MCF 10A (cell line): ENCODE results near the gene TOMM34. TPM values are rescaled to one million over a fixed set of nuclear protein-coding genes. Genes with fewer than 3 reads are reported as not detected.

ENCODE experiments used
- BruUV-seq: library from RNA; stranded (reverse); fragments of 400-500 nt; replicated peaks from 2 replicates; lab custom pipeline; 2021; lab: Mats Ljungman, UMichigan
- CTCF ChIA-PET: fragments of 300-600 bp; sonication (Branson Sonifier 250); formaldehyde crosslinking; extraction: SDS; loops from one replicate; lab custom pipeline; 2021; ENCODE audit warnings: antibody characterized with exemption, inconsistent platforms; lab: Yijun Ruan, JAX
- POLR2A ChIA-PET: fragments of 300-600, 350-650 bp; sonication (Branson Sonifier 250); formaldehyde crosslinking; extraction: SDS; loops from one replicate; lab custom pipeline; 2020; ENCODE audit warnings: antibody characterized with exemption, inconsistent platforms; lab: Yijun Ruan, JAX
- DNase-seq: peaks from one replicate; pipeline ENCODE4 v3.0.0-alpha.2; 2018; ENCODE audit not compliant: unreplicated experiment
- H3K27ac Mint-ChIP-seq: one replicate; pipeline ENCODE4 v1.8.0; 2022; ENCODE audit warnings: mild to moderate bottlenecking, low read depth, mixed read lengths; ENCODE audit not compliant: unreplicated experiment
- H3K27me3 Mint-ChIP-seq: one replicate; pipeline ENCODE4 v1.8.0; 2022; ENCODE audit warnings: mixed read lengths; ENCODE audit not compliant: insufficient read depth, unreplicated experiment
- H3K36me3 Mint-ChIP-seq: one replicate; pipeline ENCODE4 v1.8.0; 2022; ENCODE audit warnings: mild to moderate bottlenecking, moderate library complexity, mixed read lengths; ENCODE audit not compliant: insufficient read depth, unreplicated experiment
- H3K4me1 Mint-ChIP-seq: one replicate; pipeline ENCODE4 v1.8.0; 2022; ENCODE audit warnings: mixed read lengths; ENCODE audit not compliant: insufficient read depth, unreplicated experiment
- H3K4me3 Mint-ChIP-seq: one replicate; pipeline ENCODE4 v1.8.0; 2022; ENCODE audit warnings: mild to moderate bottlenecking, moderate library complexity, mixed read lengths; ENCODE audit not compliant: unreplicated experiment
- H3K9me3 Mint-ChIP-seq: one replicate; pipeline ENCODE4 v1.8.0; 2022; ENCODE audit warnings: mixed read lengths; ENCODE audit not compliant: unreplicated experiment
- intact Hi-C: fragments of 100-400 bp; cut with micrococcal nuclease; formaldehyde crosslinking; loops from 2 replicates; pipeline ENCODE4 v1.14.1; 2022
- total RNA-seq: library from RNA; stranded (reverse); gene quantifications from 2 replicates; pipeline ENCODE4 v1.2.3, GENCODE V29; 2022
- TF ChIP-seq, protein P1 (sequence below): fragments of 200-600 bp; IDR thresholded peaks from one replicate; pipeline ENCODE4 v1.8.0; 2022; ENCODE audit warnings: antibody characterized with exemption, mild to moderate bottlenecking; ENCODE audit not compliant: unreplicated experiment

TOMM34 gene
- total RNA-seq, 1 experiment from 2014 or later, result 60.0 TPM

DNA sequence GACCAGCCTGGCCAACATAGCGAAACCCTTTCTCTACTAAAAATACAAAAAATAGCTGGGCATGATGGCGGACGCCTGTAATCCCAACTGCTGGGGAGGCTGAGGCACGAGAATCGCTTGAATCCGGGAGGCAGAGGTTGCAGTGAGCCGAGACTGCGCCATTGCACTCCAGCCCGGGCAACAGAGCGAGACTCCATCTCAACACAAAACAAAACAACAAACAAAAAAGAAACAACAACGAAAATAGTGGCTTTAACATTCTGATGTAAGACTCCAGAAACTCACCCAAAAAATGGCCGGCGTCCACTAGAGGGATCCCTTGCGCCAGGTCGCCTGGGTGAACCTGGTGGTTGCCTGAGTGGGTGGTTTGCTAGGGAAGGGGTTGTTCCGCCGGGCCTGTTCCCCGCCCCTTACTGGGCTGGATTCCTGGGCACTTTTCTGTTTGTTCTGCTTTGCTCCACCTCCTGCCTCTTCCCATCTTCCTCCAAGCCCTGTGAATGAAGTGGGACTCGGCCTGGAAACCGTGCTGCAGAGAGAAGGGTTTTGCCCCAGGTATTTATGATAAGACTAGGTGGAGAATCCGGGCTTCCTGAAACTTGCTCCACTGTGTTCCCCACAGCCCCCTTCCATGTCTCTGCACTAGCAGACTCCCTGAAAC is 48.8 kb downstream of the TOMM34 start:
- H3K36me3 Mint-ChIP-seq, result peaks cover 33% of the 10 kb centered on the region

DNA sequence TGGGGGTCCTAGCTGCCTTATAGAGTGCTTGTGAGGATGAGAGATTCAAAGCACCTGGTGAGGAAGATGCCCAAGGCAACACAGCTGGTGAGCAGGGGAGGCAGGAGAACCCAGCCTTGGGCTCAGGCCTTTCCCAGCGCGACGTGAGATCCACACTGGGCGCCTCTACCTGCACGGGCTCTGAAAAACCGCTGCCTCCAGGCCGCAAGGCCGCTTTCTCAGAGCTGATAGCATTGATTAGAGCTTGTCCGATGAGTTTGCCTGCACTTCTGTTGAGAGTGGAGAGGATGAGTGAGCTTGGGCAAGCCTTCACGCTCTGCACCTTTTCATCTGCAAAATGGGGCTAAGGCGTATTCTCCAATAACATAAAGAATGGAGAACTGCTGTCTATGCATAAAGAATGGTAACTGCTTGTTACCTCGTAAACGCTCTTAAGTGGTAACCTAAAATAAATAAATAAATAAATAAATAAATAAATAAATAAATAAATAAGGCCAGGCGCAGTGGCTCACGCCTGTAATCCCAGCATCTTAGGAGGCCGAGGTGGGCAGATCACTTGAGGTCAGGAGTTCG is 49.4 kb downstream of the TOMM34 start:
- Mint-ChIP-seq H3K27ac (peak overlapping the region; percentile 46), H3K4me3 (peak overlapping the region; percentile 83), H3K36me3 (peaks cover 39% of the 10 kb centered on the region), H3K27me3 (no peaks in the 10 kb centered on the region), H3K4me1 (no peaks in the 10 kb centered on the region), H3K9me3 (no peaks in the 10 kb centered on the region)
- TF ChIP-seq, protein P1, sequence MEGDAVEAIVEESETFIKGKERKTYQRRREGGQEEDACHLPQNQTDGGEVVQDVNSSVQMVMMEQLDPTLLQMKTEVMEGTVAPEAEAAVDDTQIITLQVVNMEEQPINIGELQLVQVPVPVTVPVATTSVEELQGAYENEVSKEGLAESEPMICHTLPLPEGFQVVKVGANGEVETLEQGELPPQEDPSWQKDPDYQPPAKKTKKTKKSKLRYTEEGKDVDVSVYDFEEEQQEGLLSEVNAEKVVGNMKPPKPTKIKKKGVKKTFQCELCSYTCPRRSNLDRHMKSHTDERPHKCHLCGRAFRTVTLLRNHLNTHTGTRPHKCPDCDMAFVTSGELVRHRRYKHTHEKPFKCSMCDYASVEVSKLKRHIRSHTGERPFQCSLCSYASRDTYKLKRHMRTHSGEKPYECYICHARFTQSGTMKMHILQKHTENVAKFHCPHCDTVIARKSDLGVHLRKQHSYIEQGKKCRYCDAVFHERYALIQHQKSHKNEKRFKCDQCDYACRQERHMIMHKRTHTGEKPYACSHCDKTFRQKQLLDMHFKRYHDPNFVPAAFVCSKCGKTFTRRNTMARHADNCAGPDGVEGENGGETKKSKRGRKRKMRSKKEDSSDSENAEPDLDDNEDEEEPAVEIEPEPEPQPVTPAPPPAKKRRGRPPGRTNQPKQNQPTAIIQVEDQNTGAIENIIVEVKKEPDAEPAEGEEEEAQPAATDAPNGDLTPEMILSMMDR, result no peak
- intact Hi-C loops, result no loop called here
- ChIA-PET POLR2A (interaction anchor here (0.5 to 5.6 kb wide), 6 partner anchors 10 to 605 kb away, joined by 3 to 33 read pairs (median 4); partner anchors contain the start of genes TOMM34 and YWHAB), CTCF (interaction anchor here (0.6 to 1.1 kb wide), 6 partner anchors 11 to 401 kb away, joined by 3 to 5 read pairs (median 3); no protein-coding TSS in a partner anchor)
- DNase-seq, result peak; percentile 9
- TSS peak; percentile 0 for BruUV-seq

More for the DNA sequence above, 48.8 kb downstream of the TOMM34 start:
- CTCF ChIA-PET, result interaction anchor here (0.6 to 0.7 kb wide), 2 partner anchors 144 to 400 kb away, joined by 3 read pairs; no protein-coding TSS in a partner anchor
- POLR2A ChIA-PET, result interaction anchor here (1.0 to 5.6 kb wide), 3 partner anchors 10 to 48 kb away, joined by 3 to 33 read pairs (median 14); partner anchors contain the start of genes TOMM34 and YWHAB
- TF ChIP-seq, protein P1, result peak; percentile 28
- TSS peak; percentile 58 for BruUV-seq
- intact Hi-C loops, result no loop called here
- H3K9me3 Mint-ChIP-seq, result no peaks in the 10 kb centered on the region
- H3K4me3 Mint-ChIP-seq, result no peak overlapping the region
- H3K4me1 Mint-ChIP-seq, result no peaks in the 10 kb centered on the region
- no peaks in the 10 kb centered on the region for H3K27me3 Mint-ChIP-seq
- peak overlapping the region; percentile 27 for H3K27ac Mint-ChIP-seq
- DNase-seq, result peak; percentile 78

DNA sequence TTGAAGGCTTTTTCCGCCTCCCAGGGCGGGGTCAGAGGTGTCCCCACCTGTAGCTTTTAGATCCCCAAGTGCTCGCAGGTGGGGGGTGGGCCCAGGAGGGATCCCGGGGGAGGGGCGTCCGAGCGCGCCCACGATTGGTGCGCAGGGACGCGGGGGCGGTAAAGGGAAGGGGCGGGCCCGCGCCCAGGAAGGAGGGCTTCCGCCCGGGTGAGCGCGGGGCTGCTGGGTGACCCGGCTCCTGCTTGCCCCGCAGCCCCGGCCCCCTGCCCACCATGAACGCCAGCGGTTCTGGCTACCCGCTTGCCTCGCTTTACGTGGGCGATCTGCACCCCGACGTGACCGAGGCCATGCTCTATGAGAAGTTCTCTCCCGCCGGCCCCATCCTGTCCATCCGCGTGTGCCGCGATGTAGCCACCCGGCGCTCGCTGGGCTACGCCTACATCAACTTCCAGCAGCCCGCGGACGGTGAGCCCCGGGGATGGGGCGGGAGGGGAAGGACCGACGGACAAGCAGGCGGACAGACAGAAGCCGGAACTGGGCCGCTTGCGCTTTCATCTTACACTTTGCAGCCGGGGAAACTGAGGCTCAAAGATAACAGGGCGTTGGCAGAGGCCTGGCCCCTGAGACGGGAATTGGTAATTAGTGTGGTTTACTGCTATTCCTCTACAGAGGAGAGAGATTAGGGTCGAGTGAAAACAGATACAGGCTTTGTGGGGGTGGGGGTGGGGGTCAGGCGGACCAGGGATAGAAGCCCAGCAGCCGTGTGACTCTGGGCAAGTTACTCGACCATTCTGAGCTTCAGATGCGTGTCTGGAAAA is 50.1 kb downstream of the TOMM34 start, which contains the start of gene PABPC1L:
Gene PABPC1L (plus strand): TSS at position 189 of the 818 bp plus-strand sequence. CDS start 84 bp downstream, at position 273.
- intact Hi-C loops, result no loop called here

More for the DNA sequence above, 50.1 kb downstream of the TOMM34 start, which contains the start of gene PABPC1L:
- TF ChIP-seq, protein P1, result no peak
- no peaks in the 10 kb centered on the region for H3K4me1 Mint-ChIP-seq
- H3K9me3 Mint-ChIP-seq, result no peaks in the 10 kb centered on the region
- ChIA-PET CTCF (interaction anchor here (0.5 to 1.2 kb wide), 6 partner anchors 9 to 431 kb away, joined by 3 to 5 read pairs (median 4); no protein-coding TSS in a partner anchor), POLR2A (interaction anchor here (0.5 to 5.6 kb wide), 12 partner anchors 8 to 606 kb away, joined by 3 to 33 read pairs (median 4); partner anchors contain the start of genes TOMM34 and YWHAB)
- H3K27me3 Mint-ChIP-seq, result no peaks in the 10 kb centered on the region
- H3K4me3 Mint-ChIP-seq, result peak within 1 kb of the TSS; percentile 83
- peak; percentile 77 for DNase-seq
- no TSS peak for BruUV-seq
- H3K27ac Mint-ChIP-seq, result peak within 1 kb of the TSS; percentile 46
- H3K36me3 Mint-ChIP-seq, result peaks cover 46% of the 10 kb centered on the region
